A549 (cell line): ENCODE results near the gene SFI1. TPM values are rescaled to one million over a fixed set of nuclear protein-coding genes. Genes with fewer than 3 reads are reported as not detected.
A peak's percentile ranks its signal among the peaks of the same experiment; 100 is the strongest.

Experiments
- ATAC-seq, 2 experiments: fragments of 200-7000 bp in 1 of 2; fragments of >200 bp in 1 of 2; cut with Nextera tagmentation in 1 of 2; cut with Tn5 transposase in 1 of 2; 3 replicates each; pipeline versions ENCODE4 v1.8.0 to v1.9.1; 2018 to 2020; ENCODE audit warnings: mild to moderate bottlenecking in 1 of 2, moderate library complexity in 1 of 2
- CTCF ChIA-PET: fragments of 300-600 bp; sonication (Branson Sonifier 250); formaldehyde crosslinking; extraction: SDS; loops from one replicate; lab custom pipeline; 2021; ENCODE audit warnings: antibody characterized with exemption, inconsistent platforms; lab: Yijun Ruan, JAX
- POLR2A ChIA-PET: fragments of 350-600 bp; formaldehyde crosslinking; extraction: SDS; loops from one replicate; lab custom pipeline; 2021; ENCODE audit warnings: antibody characterized with exemption, inconsistent platforms; lab: Yijun Ruan, JAX
- DNase-seq, 2 experiments: peaks; one replicate each; pipeline versions ENCODE4 v3.0.0 to v3.0.0-alpha.2; 2011 to 2016; ENCODE audit warnings: low read depth in 1 of 2, low spot score in 1 of 2
- FAIRE-seq: peaks from 2 replicates; lab custom pipeline; 2011; peaks lifted over from hg19 to GRCh38; lab: Jason Lieb, UNC
- H3K27ac ChIP-seq, 2 experiments: fragments of >200 bp; sonication (Bioruptor Twin); formaldehyde crosslinking; 3 replicates each; pipeline ENCODE4 v1.5.1; 2016 to 2017
- H3K4me1 ChIP-seq: fragments of >200 bp; sonication (Bioruptor Twin); formaldehyde crosslinking; 3 replicates; pipeline ENCODE4 v1.6.1; 2016
- H3K4me2 ChIP-seq: fragments of >200 bp; sonication (Bioruptor Twin); formaldehyde crosslinking; 3 replicates; pipeline ENCODE4 v1.6.1; 2016
- H3K4me3 ChIP-seq: fragments of >200 bp; sonication (Bioruptor Twin); formaldehyde crosslinking; 3 replicates; pipeline ENCODE4 v1.5.1; 2016
- H3K9me3 ChIP-seq: fragments of >200 bp; sonication (Bioruptor Twin); formaldehyde crosslinking; 3 replicates; pipeline ENCODE4 v1.6.1; 2016
- CBX2 ChIP-seq: fragments of 200-600 bp; sonication (generic); IDR thresholded peaks from 2 replicates; pipeline ENCODE4 v1.6.1; 2016; ENCODE audit warnings: low read depth, mild to moderate bottlenecking, borderline replicate concordance
- CBX8 ChIP-seq: fragments of 200-600 bp; sonication (generic); IDR thresholded peaks from 2 replicates; pipeline ENCODE4 v1.6.1; 2016
- CHD2 ChIP-seq: fragments of 150-350 bp; IDR thresholded peaks from 2 replicates; pipeline ENCODE4 v1.6.1; 2014; ENCODE audit warnings: low read length; ENCODE audit not compliant: partially characterized antibody
- EHMT2 ChIP-seq: fragments of 200-600 bp; sonication (generic); IDR thresholded peaks from 2 replicates; pipeline ENCODE4 v1.6.1; 2016; ENCODE audit warnings: antibody characterized with exemption, low read depth, mild to moderate bottlenecking, moderate library complexity
- EP300 ChIP-seq, 2 experiments: fragments of >200 bp; sonication (Bioruptor Twin); formaldehyde crosslinking; IDR thresholded peaks; 2 replicates in 1 of 2; 3 replicates in 1 of 2; pipeline ENCODE4 v1.6.1; 2016 to 2017
- ESRRA ChIP-seq: fragments of 150-350 bp; IDR thresholded peaks from 2 replicates; pipeline ENCODE4 v1.6.1; 2014; ENCODE audit warnings: mild to moderate bottlenecking, low read length, borderline replicate concordance
- FOSL2 ChIP-seq, 2 experiments: fragments of 450-650 bp in 1 of 2; fragments of >200 bp in 1 of 2; sonication (Bioruptor Twin) in 1 of 2; formaldehyde crosslinking; IDR thresholded peaks; 2 replicates each; pipeline versions ENCODE4 v1.5.0 to v1.6.1; 2016 to 2020; ENCODE audit warnings: mild to moderate bottlenecking in 1 of 2, moderate library complexity in 1 of 2
- FOXS1 ChIP-seq: fragments of 250-450 bp; sonication (Bioruptor Pico); IDR thresholded peaks from 2 replicates; pipeline ENCODE4 v1.5.0; 2020; ENCODE audit warnings: mild to moderate bottlenecking, moderate library complexity
- GATA3 ChIP-seq: IDR thresholded peaks from 2 replicates; pipeline ENCODE4 v1.6.1; 2012; ENCODE audit warnings: borderline replicate concordance
- HOXB13 ChIP-seq: fragments of 250-450 bp; sonication (Bioruptor Pico); IDR thresholded peaks from 2 replicates; pipeline ENCODE4 v1.5.0; 2020; ENCODE audit warnings: low read depth, mild to moderate bottlenecking, moderate library complexity
- HOXB5 ChIP-seq: fragments of 250-450 bp; sonication (Bioruptor Pico); IDR thresholded peaks from 2 replicates; pipeline ENCODE4 v1.5.0; 2020; ENCODE audit warnings: mild to moderate bottlenecking, moderate library complexity
- JUNB ChIP-seq: fragments of >200 bp; sonication (Bioruptor Twin); formaldehyde crosslinking; IDR thresholded peaks from 2 replicates; pipeline ENCODE4 v1.6.1; 2016
- MAFK ChIP-seq: fragments of 450-650 bp; IDR thresholded peaks from 2 replicates; pipeline ENCODE4 v1.6.1; 2014; ENCODE audit not compliant: partially characterized antibody
- NFE2L2 ChIP-seq: fragments of 150-350 bp; conservative IDR thresholded peaks from 2 replicates; pipeline ENCODE4 v1.6.1; 2014; ENCODE audit warnings: low read length
- POLR2A ChIP-seq: IDR thresholded peaks from 2 replicates; pipeline ENCODE4 v1.6.1; 2012; ENCODE audit warnings: mild to moderate bottlenecking, low read length
- RAD21 ChIP-seq, 2 experiments: fragments of >200 bp in 1 of 2; sonication (Bioruptor Twin) in 1 of 2; formaldehyde crosslinking in 1 of 2; IDR thresholded peaks in 1 of 2; conservative IDR thresholded peaks in 1 of 2; 2 replicates in 1 of 2; 3 replicates in 1 of 2; pipeline ENCODE4 v1.6.1; 2012 to 2018; ENCODE audit warnings: inconsistent platforms in 1 of 2
- SMC3 ChIP-seq: fragments of >200 bp; sonication (Bioruptor Twin); formaldehyde crosslinking; IDR thresholded peaks from 3 replicates; pipeline ENCODE4 v1.6.1; 2018; ENCODE audit warnings: inconsistent platforms
- WGBS: methylation state at CpG from one replicate; pipeline ENCODE4 v1.1.6; 2017; ENCODE audit errors: missing lambda C conversion rate; 5-methylcytosine and 5-hydroxymethylcytosine counted together
- polyA plus RNA-seq, 4 experiments: library from polyadenylated mRNA; depleted of rRNA in 3 of 4; stranded (reverse); fragments of >200 nt; fragmentation: RNase III in 1 of 4; extraction: RNeasy Plus Mini Kit Qiagen cat#74134 plus additional on column Dnase treatment in 1 of 4; gene quantifications; 2 replicates in 3 of 4; 3 replicates in 1 of 4; pipeline ENCODE4 v1.2.3, GENCODE V29; 2011 to 2017
- small RNA-seq, 6 experiments: library from RNA; depleted of rRNA; stranded (forward); fragments of <200 nt; gene quantifications; one replicate each; pipeline ENCODE3, GENCODE V24; 2012
- TF ChIP-seq, protein P1 (sequence below): fragments of 450-650 bp; IDR thresholded peaks from 2 replicates; pipeline ENCODE4 v1.6.1; 2014; ENCODE audit warnings: antibody characterized with exemption
- TF ChIP-seq, protein P2 (sequence below): IDR thresholded peaks from 2 replicates; pipeline ENCODE4 v1.6.1; 2012
- TF ChIP-seq, protein P3 (sequence below): IDR thresholded peaks from 2 replicates; pipeline ENCODE4 v1.6.1; 2012
- TF ChIP-seq, protein P4 (sequence below): fragments of 150-350 bp; IDR thresholded peaks from 2 replicates; pipeline ENCODE4 v1.6.1; 2014; ENCODE audit warnings: low read depth, mild to moderate bottlenecking, low read length

SFI1 gene
- polyA plus RNA-seq, 2 of the 4 experiments (the other 2 are of a cell fraction): 6.8 to 17.9 TPM

DNA sequence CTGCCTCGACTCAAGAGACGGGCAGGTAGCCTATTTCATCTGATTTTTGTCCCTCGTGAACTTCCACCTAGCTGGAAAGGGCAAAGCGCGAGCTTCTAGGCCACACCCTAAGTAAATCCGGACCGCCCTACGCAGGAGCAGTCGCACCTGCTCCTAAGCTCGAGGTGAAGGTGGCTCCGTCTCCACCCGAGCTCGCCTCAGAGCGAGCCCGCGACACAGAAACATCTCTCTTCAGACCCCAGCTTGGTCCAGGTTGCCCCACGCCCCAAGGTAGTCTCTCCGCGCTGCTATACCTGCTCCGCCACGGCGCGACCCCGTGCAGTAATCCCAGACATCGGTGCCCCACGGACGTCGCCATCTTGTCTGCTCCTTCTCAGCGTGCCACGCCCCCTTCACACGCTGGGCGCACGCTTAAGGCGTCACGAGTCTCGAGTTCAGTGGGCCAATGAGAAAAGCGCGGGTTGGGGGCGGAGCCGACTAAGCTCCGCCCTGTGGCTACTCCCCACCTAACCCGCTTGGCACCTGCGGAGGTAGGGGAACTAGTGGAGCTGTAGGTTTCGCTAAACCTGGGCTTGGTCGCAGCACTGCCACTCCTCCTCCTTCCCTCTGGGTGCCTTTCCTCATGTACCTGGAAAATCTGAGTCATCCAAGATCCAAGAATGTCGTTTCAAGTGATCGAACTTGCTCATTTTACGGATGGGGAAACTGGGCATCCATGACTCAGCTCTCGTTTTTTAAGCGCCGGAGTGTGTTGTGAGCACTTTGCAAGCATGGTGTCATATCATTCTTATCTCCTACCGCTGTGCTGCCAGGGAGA is 165.7 kb downstream of the SFI1 start, which contains the start of gene PISD (continued):
- no peak for TF ChIP-seq GATA3
- TF ChIP-seq EP300 (IDR thresholded peaks at IDR 0.05): no peak
- TF ChIP-seq, protein P1, sequence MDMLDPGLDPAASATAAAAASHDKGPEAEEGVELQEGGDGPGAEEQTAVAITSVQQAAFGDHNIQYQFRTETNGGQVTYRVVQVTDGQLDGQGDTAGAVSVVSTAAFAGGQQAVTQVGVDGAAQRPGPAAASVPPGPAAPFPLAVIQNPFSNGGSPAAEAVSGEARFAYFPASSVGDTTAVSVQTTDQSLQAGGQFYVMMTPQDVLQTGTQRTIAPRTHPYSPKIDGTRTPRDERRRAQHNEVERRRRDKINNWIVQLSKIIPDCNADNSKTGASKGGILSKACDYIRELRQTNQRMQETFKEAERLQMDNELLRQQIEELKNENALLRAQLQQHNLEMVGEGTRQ: 0 out of 2 replicates have a peak, but pooled peaks have one; percentile 10
- TF ChIP-seq CBX8: no peak
- TF ChIP-seq EHMT2: no peak

DNA sequence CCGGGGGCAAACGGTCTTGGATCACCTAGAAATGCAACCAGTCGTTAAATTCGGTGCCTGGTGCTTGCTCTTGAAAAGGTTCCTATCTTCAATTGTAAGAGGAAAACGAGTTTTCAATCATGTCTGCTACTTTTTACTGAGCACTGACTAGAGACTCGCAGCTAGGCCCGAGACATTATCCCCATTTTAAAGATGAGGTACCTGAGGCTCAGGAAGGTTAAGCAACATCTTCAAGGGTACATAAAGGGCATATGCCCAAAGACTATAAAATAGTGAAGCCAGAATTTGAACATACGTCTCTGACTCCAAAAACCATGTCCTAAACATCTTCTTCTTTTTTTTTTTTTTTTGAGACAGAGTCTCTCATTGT is 166.3 kb downstream of the SFI1 start:
- no peak for FAIRE-seq
- ATAC-seq: no peak
- Histone ChIP-seq H3K4me3 (peak overlapping the region; percentile 72), H3K4me2 (peak overlapping the region; percentile 78), H3K9me3 (no peaks in the 10 kb centered on the region), H3K4me1 (0 out of 3 replicates have a peak, but pooled peaks cover 3% of the 10 kb centered on the region), H3K27ac (peak overlapping the region; percentile 80 to 90)
- ChIA-PET POLR2A (interaction anchor here (0.6 to 2.2 kb wide), 10 partner anchors 9 to 812 kb away, joined by 3 to 10 read pairs (median 4); partner anchors contain the start of gene FBXO7), CTCF (interaction anchor here (0.6 to 3.8 kb wide), 5 partner anchors 8 to 307 kb away, joined by 3 to 23 read pairs (median 3); no protein-coding TSS in a partner anchor)
- 13% methylated on average over 8 of the region's 8 CpGs for WGBS
- TF ChIP-seq SMC3: no peak
- TF ChIP-seq NFE2L2: no peak
- no peak for TF ChIP-seq FOSL2 (IDR thresholded peaks at IDR 0.05)
- no peak for TF ChIP-seq FOSL2 (CRISPR knock-in tag; IDR thresholded peaks at IDR 0.05)
- TF ChIP-seq POLR2A: no peak
- TF ChIP-seq, protein P2, sequence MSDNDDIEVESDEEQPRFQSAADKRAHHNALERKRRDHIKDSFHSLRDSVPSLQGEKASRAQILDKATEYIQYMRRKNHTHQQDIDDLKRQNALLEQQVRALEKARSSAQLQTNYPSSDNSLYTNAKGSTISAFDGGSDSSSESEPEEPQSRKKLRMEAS: no peak
- TF ChIP-seq HOXB5 (CRISPR knock-in tag): no peak
- TF ChIP-seq, protein P3, sequence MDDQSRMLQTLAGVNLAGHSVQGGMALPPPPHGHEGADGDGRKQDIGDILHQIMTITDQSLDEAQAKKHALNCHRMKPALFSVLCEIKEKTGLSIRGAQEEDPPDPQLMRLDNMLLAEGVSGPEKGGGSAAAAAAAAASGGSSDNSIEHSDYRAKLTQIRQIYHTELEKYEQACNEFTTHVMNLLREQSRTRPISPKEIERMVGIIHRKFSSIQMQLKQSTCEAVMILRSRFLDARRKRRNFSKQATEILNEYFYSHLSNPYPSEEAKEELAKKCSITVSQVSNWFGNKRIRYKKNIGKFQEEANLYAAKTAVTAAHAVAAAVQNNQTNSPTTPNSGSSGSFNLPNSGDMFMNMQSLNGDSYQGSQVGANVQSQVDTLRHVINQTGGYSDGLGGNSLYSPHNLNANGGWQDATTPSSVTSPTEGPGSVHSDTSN: no peak
- TF ChIP-seq, protein P1: no peak
- TF ChIP-seq, protein P4, sequence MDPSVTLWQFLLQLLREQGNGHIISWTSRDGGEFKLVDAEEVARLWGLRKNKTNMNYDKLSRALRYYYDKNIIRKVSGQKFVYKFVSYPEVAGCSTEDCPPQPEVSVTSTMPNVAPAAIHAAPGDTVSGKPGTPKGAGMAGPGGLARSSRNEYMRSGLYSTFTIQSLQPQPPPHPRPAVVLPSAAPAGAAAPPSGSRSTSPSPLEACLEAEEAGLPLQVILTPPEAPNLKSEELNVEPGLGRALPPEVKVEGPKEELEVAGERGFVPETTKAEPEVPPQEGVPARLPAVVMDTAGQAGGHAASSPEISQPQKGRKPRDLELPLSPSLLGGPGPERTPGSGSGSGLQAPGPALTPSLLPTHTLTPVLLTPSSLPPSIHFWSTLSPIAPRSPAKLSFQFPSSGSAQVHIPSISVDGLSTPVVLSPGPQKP: no peak
- TF ChIP-seq CHD2: no peak
- TF ChIP-seq MAFK: no peak
- TF ChIP-seq HOXB13 (CRISPR knock-in tag): no peak
- no peak for TF ChIP-seq RAD21 (conservative IDR thresholded peaks at IDR 0.05 in 1 of 2, IDR thresholded peaks at IDR 0.05 in 1 of 2)
- no peak for TF ChIP-seq CBX2
- TF ChIP-seq FOXS1: no peak
- no peak for TF ChIP-seq ESRRA
- TF ChIP-seq JUNB: no peak
- DNase-seq: no peak

Small RNAs within 50 kb of the gene (small RNA-seq; reads per million reads assigned to genes)
- gene AL096701.2 (0 reads per million in 6 experiments), gene RNU6-28P (0 to 5.2 (median 0.36) reads per million in 6 experiments)

Other genes starting within 250 kb of the SFI1 start
- gene PIK3IP1, start 204.0 kb upstream of the SFI1 start, polyA plus RNA-seq (2011; rRNA removed): 1.4 and 1.6 TPM in 2 replicates
- 0.90 to 1.1 TPM (median 0.93 TPM) in 3 replicates for gene PIK3IP1, start 204.0 kb upstream of the SFI1 start, polyA plus RNA-seq (2017; fragmentation: RNase III; extraction: RNeasy Plus Mini Kit Qiagen cat#74134 plus additional on column Dnase treatment)
- gene PATZ1, start 150.2 kb upstream of the SFI1 start, polyA plus RNA-seq (2011; rRNA removed): 16.4 and 18.6 TPM in 2 replicates
- gene PATZ1, start 150.2 kb upstream of the SFI1 start, polyA plus RNA-seq (2017; fragmentation: RNase III; extraction: RNeasy Plus Mini Kit Qiagen cat#74134 plus additional on column Dnase treatment): 15.4 to 19.3 TPM (median 18.2 TPM) in 3 replicates
- 76.1 and 77.5 TPM in 2 replicates for gene DRG1, start 96.9 kb upstream of the SFI1 start, polyA plus RNA-seq (2011; rRNA removed)
- 87.9 to 90.4 TPM (median 89.7 TPM) in 3 replicates for gene DRG1, start 96.9 kb upstream of the SFI1 start, polyA plus RNA-seq (2017; fragmentation: RNase III; extraction: RNeasy Plus Mini Kit Qiagen cat#74134 plus additional on column Dnase treatment)
- 14.5 and 15.5 TPM in 2 replicates for gene EIF4ENIF1, start 6.7 kb upstream of the SFI1 start, polyA plus RNA-seq (2011; rRNA removed)
- gene EIF4ENIF1, start 6.7 kb upstream of the SFI1 start, polyA plus RNA-seq (2017; fragmentation: RNase III; extraction: RNeasy Plus Mini Kit Qiagen cat#74134 plus additional on column Dnase treatment): 10.3 to 11.8 TPM (median 11.6 TPM) in 3 replicates
- gene PISD, start 165.7 kb downstream of the SFI1 start, polyA plus RNA-seq (2011; rRNA removed): 11.0 and 13.1 TPM in 2 replicates
- 16.6 to 17.4 TPM (median 17.3 TPM) in 3 replicates for gene PISD, start 165.7 kb downstream of the SFI1 start, polyA plus RNA-seq (2017; fragmentation: RNase III; extraction: RNeasy Plus Mini Kit Qiagen cat#74134 plus additional on column Dnase treatment)